GM18498 (cell line): ENCODE results near the gene ARSA.

ENCODE experiments used
- ATAC-seq: cut with Tn5 transposase; IDR thresholded peaks from one replicate; pipeline ENCODE4 v1.9.1; 2021; ENCODE audit warnings: mild to moderate bottlenecking, moderate library complexity; ENCODE audit not compliant: unreplicated experiment

ARSA gene

GRCh38 chr22:50606165-50606945, 21.6 kb downstream of the ARSA start:
- no peak for ATAC-seq

DNA sequence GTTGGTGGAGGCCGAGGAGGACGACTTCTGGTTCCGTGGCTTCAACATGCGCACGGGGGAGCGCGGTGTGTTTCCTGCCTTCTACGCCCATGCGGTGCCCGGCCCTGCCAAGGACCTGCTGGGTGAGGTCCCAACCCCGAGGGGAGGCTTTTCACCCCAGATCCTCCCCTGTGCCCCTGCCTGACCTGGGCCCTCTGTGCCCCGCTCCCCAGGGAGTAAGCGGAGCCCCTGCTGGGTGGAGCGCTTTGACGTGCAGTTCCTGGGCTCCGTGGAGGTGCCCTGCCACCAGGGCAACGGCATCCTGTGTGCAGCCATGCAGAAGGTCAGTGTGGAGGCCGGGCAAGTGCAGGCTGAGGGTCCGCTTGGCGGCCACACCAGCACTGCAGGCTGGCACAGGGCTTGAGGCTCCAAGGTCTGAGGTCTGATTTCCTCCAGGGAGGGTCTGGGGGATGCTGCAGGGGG, 22.3 kb downstream of the ARSA start:
- no peak for ATAC-seq

- ATAC-seq = no peak
Measured at GRCh38 chr22:50605002-50605612, 22.8 kb downstream of the ARSA start.

DNA sequence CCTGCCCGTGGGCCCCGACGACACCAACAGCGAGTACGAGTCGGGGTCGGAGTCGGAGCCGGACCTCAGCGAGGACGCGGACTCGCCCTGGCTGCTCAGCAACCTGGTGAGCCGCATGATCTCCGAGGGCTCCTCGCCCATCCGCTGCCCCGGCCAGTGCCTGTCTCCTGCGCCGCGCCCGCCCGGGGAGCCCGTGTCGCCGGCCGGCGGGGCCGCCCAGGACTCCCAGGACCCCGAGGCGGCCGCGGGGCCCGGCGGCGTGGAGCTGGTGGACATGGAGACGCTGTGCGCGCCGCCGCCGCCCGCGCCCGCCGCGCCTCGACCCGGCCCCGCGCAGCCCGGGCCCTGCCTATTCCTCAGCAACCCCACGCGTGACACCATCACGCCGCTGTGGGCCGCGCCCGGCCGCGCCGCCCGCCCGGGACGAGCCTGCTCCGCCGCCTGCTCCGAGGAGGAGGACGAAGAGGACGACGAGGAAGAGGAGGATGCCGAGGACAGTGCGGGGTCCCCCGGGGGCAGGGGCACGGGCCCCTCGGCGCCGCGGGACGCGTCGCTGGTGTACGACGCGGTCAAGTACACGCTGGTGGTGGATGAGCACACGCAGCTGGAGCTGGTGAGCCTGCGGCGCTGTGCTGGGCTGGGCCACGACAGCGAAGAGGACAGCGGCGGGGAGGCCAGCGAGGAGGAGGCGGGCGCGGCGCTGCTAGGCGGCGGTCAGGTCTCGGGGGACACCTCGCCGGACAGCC, 23.5 kb downstream of the ARSA start:
- ATAC-seq = no peak

DNA sequence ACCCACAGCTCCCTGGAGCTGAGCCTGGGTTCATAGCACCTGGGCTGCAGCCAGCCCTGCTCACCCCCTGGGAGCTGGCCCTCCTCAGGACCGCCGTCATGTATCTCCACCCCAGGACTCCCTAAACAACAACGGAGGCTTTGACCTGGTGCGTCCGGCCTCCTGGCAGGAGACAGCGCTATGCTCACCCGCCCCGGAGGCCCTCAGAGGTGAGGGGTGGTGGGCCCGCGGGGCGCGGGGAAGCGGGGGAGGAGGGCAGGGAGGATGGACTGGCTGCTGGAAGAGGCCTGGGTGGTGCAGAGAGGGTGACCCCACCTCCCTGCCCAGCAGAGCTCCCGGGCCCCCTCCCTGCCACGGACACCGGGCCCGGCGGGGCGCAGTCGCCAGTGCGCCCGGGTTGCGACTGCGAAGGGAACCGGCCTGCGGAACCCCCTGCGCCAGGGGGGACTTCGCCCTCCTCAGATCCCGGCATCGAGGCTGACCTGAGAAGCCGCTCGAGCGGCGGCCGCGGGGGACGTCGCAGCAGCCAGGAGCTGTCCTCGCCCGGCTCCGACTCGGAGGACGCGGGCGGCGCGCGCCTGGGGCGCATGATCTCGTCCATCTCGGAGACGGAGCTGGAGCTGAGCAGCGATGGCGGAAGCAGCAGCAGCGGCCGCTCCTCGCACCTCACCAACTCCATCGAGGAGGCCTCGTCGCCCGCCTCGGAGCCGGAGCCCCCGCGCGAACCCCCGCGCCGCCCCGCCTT, 24.3 kb downstream of the ARSA start:
- ATAC-seq = no peak

DNA sequence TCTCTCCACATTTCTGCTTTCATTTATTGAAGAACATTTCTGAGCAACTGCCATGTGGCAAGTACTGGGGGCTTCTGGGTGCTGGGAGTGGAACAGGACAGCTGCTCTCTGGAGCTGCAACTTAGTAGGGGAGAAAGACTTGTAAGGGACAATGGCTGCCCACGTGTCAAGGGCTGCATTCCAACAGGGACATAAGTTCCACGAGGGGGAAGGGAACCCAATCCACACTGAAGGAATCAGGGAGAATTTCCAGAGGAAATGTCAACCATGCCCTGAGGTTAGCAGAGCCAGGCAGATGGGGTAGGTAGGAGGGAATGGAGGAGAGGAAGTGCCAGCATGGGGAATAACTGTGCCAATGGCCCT, 25.6 kb downstream of the ARSA start:
- ATAC-seq = no peak

DNA sequence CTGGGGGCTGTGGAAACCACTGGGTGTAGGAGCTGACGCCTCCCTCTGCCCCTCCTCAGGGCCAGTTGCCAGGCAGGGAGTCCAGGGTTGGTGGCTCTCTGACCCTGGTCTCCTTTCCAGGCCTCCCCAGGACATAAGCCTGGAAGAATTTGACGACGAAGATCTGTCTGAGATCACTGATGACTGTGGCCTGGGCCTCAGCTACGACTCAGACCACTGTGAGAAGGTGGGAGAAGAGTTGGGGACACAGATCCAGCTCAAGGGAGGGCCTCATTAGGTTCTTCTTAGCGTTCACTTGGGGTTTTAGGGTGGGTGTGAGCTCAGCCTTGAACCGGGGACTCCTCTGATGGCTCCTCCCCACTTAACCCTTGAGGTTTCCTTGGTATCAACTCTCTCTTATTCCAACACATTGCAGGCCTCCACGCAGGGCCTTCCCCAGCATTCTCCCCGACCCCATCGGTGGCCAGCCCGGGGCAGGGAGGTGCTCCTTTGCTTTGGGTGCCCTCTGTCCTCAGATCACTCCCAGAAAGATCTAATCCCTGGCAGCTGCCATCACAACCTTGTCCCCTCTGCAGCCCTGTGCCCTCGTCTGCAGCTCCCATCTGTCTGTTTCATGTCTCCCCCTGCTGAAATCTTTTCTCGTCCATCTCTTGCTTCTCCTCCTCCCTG, 26.1 kb downstream of the ARSA start:
- ATAC-seq = no peak

DNA sequence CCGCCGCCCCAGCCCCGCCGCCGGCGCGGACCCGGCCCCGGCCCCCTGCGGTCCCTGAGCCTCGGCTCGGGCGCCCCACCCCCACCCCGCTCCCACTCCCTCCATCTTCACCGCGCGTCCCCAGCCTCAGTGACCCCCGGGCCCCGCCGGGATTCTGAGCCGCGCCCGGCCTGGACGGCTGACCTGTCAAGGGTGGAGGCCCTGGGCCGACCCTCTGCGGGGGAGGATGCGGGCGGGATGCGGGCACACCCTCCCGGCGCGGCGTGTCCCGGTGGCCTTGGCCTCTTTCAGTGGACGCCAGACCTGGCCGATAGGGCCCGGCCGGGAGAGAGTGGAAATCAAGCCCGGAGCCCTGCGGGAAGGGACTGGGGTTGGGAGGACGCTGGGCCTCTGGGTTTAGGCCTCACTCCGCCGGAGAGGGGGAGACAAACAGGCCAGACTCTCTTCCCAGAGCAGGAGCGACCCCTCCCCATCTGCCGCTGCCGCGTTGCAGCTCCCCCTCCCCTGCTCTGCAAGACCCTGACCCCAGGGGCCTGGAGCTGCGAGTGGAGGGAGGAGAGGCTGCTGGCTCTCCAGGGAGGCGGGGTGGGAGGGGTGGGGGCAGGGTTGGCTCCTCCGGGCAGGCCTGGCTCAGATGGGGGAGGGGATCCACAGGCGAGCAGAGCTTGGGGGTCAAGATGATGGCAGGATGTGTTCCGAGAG, 26.8 kb downstream of the ARSA start:
- no peak for ATAC-seq

DNA sequence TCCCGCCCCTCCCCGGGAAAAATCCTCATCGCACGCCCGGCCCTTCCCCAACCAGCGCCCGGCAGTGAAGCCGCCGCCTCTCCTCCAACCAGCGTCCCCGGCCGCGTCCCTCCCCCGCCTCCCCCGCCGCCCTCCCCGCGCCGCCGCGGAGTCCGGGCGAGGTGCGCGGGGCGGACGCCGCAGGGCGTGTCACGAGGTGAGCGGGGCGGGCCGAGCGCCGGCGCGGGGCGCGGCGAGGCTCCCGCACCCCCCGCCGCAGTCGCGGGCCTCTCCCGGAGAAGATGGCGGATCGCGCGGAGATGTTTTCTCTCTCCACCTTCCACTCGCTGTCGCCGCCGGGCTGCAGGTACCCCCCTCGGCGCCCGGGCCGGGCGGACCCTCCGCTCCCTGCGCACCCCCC, 27.4 kb downstream of the ARSA start, which contains the start of gene MAPK8IP2:
Gene MAPK8IP2, plus strand, starts transcription at position 256 of the 400 bp plus-strand sequence. Its CDS starts 26 bp downstream, at position 282.
- ATAC-seq = no peak

DNA sequence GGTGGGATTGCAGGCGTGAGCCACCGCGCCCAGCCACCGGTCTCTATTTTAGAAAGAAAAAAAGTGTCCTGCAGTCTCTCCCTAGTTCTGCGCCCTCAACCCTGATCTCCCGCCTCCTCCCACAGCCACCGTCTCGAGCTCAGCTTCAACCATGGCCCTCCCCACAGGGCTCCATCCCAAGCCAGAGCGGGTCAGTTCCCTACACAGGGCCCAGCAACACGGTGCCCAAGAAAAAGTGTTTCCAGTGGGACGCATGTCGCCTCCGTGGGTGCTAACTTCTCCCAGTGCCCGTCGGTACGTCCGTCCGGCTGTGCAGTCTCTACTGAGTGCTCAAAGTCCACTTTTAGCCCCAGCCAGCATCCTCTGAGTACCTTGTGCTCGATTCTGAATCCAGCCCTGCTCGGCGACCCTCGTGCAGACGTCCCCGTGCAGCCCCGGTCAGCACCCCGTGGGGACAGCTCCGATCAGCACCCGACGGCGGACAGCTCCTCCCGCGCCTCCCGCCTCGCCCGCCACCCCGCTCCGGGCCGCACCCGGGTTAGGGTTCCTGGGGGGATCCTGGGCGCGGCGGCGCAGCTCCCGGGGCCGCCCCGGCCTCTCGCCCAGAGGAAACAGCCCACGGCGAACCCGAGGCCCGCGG, 28.0 kb downstream of the ARSA start:
- ATAC-seq = no peak

DNA sequence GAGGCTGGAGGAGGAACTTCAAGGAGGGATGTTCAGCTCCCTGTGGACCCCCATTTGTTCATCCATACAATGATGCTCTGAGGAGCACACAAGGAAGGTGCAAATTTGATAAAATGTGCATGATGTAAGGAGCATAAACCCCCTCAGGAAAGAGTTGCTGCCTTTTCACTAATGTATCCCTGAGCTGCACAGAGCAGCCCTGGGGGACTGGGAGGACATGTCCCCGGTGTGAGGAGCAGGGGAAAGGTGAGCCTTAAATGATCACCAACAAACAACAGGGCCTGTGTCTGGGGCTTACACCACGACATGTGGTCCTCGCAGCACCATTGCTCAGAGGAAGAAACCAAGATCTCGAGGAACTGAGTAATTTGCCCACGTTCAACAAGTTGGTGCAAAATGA, 30.9 kb downstream of the ARSA start:
- no peak for ATAC-seq

DNA sequence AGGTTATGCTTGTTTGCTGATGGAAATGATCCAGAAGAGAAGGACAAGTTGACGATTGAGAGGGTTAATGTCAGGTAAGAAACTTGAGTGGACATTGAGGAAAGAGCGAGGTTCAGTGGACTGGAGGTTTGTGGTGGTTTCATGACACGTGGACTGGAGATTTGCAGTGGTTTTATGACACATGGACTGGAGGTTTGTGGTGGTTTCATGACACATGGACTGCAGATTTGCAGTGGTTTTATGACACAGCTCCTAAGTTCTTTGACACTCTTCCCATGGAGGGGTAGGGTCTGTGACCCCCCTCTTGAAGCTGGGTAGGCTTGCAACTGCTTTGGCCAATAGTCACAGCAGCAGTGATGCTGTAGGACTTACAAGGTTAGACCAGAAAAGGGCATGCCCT, 32.8 kb downstream of the ARSA start:
- no peak for ATAC-seq

DNA sequence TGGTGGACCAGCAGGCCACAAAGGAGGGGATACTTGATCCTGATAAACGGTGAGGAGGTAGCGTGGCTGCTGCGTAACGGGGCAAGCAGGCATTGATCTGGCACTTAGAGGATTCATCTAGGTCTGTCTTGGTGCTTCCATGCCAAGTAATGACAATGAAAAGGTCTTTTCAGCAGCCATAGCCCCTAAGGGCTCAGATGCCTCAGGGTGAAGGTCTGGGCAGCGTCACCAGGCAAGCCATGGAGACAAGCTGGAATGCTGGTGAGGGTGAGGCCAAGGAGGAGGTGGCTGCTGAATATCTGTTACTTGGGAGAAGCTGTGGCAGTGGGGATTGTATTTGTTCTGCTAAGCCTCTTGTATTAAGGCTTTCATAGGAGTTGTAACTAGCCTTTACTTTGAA, 40.5 kb downstream of the ARSA start:
- ATAC-seq = no peak

DNA sequence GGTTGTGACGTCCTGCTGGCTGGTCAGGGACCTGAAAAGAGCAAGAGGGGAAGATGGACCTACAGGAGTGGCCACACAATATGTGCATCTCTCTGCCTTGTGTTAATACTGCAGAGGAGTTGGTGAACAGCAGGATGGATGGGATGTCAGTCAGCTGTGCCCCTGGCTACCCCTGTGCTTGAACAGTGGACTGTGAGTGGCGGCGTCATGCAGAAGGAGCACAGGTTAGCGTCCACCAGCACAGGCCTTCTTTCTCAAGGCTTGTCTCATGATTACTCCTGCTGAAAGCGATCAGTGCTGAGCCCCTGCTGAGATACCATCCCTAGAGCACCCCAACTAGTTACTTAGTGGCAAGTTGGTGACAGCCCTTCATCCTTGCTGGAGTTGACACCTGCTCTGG, 41.5 kb downstream of the ARSA start:
- ATAC-seq = no peak

- ATAC-seq = no peak
Measured at GRCh38 chr22:50585781-50586180, 42.2 kb downstream of the ARSA start.

DNA sequence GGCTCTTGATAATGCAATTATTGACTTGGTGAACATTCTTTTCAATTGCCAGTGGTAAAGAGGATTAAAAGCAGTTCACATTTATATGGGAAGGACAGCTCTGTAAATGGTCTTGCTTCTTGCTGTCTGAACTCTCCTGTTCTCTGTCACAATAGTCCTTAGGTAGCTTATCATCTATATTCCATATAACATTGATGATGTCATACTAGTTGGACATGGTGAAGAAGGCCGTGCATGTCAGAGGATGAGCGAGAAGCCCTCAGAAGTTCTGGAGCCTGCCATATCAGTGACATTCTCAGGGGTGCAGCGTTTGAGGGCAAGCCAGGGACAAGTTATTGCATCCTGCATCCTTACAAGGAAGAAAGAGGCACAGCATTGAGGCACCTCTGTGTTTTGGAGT, 42.7 kb downstream of the ARSA start:
- ATAC-seq = no peak

- no peak for ATAC-seq
Measured at GRCh38 chr22:50584106-50585096, 43.6 kb downstream of the ARSA start.

DNA sequence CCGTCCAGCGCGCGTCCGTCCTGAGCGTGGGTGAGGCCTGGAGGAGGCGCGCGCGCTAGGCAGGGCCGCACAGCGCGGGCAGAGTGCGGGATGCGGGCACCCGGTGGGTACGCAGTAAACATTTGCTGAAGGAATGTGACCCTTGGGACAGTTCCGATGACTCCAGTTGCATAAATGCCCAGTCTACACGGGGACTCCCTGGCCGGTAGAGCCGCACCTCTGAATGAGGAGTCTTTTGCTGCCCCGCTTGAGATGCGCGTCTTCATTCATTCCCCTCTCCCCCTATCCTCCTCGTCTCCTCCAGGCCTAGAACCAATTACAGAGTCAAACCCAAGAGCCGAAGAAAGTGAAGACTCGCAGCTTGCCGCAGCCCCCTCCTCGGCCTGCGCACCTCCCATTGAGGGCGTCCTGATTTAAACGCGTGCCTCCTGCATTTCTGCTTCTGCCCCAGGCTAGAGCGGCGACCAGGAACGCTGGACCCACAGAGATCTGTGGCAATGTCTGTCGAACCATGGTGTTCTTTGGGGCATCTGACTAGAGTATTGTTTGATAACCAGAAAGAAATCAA, 44.6 kb downstream of the ARSA start:
- ATAC-seq = peak; percentile 39
